IPS-11a (cell line): ENCODE measurements around the gene TSPAN31.
"Not testable (repeated sequence)": the region's sequence is repeated elsewhere in the genome, so short reads cannot be mapped to it uniquely, and the experiment has no call there.

ENCODE experiments used
- H3K4me3 ChIP-seq: one replicate; pipeline ENCODE4 v1.5.1; 2013; ENCODE audit warnings: low read depth, low read length, control low read depth

Gene TSPAN31

DNA sequence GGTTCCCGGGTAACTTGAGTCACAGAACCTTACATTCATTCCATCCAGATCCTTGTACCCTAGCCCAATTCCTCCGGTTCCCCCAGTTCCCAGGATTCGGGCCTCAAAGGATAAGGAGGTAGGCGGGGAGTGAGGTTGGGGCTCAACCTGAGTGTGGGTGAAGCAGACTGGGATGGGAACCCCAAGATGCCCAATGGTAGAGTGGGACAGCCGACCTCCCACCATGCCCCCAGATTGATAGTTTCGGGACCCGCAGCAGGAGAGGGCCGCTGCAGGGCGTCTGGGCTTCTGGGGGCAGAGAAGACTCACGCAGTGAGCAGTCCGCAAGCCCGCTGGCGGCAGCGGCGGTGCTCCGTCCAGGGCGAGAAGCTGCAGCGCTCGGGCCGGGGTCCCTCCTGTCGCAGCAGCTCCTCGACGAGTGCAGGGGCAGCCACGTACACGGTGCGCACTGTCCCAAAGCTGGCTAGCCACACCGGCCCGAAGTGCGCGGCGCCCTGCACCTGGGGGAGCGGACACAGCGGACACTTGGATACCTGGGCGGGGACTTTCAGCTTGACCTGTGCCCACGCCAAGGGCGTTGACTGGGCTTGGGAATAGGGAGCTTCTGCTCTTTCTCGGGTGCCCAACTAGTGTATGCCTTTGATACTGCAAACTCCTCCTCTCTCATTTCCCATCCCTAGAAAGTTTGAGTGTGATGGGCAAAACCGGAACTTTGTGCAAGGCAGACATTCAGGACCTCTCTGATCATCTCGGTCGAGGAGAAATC lies 21.0 kb downstream of the TSPAN31 start:
- H3K4me3 ChIP-seq: peak overlapping the region; percentile 42

- H3K4me3 ChIP-seq: no peak within 1 kb of the TSS
Observed at GRCh38 chr12:57766464-57767304, 21.8 kb downstream of the TSPAN31 start, which contains the start of gene CYP27B1. TSS of gene CYP27B1 (minus strand) at chr12:57767078. CDS start at chr12:57767041, 37 bp downstream.

GRCh38 chr12:57767305-57767698 lies 22.5 kb downstream of the TSPAN31 start:
- H3K4me3 ChIP-seq: no peak overlapping the region

GRCh38 chr12:57767876-57768275 lies 23.0 kb downstream of the TSPAN31 start:
- no peak overlapping the region for H3K4me3 ChIP-seq

DNA sequence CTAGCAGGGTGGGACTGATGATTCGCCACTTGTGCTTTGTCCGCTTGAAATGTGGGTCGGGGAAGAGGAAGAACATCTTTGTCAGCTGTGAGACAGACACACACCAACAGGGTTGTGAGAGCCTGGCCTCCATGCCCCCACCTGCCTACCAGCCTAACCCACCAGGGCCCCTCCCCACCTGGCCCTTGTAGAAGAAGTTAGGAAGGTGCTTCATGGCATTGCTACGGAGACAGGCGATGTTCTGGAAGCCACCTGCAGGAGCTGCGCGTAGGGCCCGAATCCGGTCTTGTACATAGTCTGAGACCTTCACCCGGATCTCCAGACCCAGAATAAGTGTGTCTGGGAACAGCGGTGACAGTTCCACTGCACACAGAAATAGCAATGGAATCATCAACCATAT lies 24.8 kb downstream of the TSPAN31 start:
- no peak overlapping the region for H3K4me3 ChIP-seq

DNA sequence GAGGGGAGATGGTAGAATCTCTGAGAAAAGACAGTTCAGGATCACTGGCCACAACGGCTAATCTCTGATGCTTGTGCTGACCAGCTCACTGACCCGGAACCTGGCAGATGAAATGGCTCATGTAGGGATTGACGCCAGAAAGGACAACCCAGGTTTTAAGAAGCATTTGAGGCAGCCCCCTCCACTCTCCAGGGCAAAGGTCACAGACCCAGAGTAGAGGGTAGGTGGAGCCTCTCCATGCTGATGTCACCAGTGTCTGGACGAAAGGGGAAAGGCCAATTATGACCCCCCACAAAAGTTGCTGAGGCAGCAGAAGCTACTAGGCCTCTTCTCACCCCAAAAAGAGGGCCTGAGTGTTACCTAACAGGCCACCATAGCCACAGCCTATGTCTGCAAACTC lies 25.9 kb downstream of the TSPAN31 start:
- peak overlapping the region; percentile 100 for H3K4me3 ChIP-seq

GRCh38 chr12:57771236-57771872 lies 26.5 kb downstream of the TSPAN31 start:
- H3K4me3 ChIP-seq: peak overlapping the region; percentile 100

GRCh38 chr12:57771873-57772428 lies 27.1 kb downstream of the TSPAN31 start, which contains the start of gene METTL1:
TSS of gene METTL1 (minus strand) at chr12:57772105. CDS start at chr12:57772083, 22 bp downstream.
- peak within 1 kb of the TSS; percentile 100 for H3K4me3 ChIP-seq

GRCh38 chr12:57772429-57773322 lies 27.8 kb downstream of the TSPAN31 start, which contains the start of gene EEF1AKMT3:
TSS of gene EEF1AKMT3 (plus strand) at chr12:57772614. CDS start at chr12:57772725, 111 bp downstream.
- peak within 1 kb of the TSS; percentile 100 for H3K4me3 ChIP-seq

DNA sequence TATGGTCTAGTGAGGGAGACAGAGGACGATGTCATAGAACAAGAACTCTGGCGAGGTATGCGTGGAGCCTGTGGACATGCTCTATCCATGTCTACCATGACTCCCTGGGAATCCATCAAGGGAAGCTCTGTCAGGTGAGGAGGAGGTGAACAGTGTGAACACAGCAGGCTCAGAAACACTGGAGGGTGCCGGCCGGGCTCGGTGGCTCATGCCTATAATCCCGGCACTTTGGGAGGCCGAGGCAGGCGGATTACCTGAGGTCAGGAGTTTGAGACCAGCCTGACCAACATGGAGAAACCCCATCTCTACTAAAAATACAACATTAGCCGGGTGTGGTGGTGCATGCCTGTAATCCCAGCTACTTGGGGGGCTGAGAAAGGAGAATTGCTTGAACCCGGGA lies 29.8 kb downstream of the TSPAN31 start:
- H3K4me3 ChIP-seq: not testable (repeated sequence)

GRCh38 chr12:57775044-57775443 lies 30.2 kb downstream of the TSPAN31 start:
- no peak overlapping the region for H3K4me3 ChIP-seq

DNA sequence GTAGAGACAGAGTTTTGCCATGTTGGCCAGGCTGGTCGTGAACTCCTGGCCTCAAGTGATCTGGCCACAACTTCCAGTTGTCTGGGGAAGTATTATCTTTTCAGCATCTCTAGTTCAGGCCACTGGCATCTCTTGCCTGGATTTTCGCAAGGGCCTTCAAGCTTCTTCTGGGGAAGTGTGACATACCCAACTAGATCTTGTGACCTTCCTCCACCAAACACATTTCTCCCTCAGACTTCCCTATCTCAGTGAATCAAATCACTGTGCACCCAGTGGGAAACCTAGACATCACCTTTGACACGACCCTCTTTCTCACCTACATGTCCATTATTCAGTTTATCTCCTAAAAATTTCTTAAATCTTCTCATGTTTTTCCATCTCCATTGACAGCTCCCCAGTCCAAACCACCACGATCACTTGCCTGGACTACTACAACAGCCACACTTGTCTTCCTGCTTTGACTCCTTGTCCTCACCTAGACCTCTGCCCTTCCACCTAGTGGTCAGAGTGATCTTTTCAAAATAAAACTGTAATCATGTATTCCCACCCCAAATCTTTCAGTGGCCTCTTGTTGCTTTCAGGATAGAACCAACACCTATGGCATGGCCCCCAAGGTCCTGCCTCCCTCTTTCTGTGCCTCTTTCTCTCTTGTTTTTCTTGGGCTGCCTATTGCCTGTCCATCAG lies 30.9 kb downstream of the TSPAN31 start:
- H3K4me3 ChIP-seq: no peak overlapping the region

DNA sequence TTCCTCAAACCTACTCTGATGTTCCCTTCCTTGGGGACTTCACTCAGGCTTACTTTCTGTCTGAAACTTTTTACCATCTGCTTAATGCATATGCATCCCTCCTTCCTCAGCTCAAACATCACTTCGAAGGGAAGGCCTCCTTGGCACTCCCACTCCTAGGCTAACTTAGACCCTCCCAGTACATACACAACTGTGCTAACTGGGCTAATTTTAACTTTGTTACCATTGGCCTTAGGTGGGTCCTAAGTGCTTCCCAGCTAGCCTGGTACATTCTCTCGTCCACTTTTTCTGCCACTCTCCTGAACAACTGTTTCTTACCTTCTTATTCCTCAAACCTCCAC lies 31.4 kb downstream of the TSPAN31 start:
- no peak overlapping the region for H3K4me3 ChIP-seq

DNA sequence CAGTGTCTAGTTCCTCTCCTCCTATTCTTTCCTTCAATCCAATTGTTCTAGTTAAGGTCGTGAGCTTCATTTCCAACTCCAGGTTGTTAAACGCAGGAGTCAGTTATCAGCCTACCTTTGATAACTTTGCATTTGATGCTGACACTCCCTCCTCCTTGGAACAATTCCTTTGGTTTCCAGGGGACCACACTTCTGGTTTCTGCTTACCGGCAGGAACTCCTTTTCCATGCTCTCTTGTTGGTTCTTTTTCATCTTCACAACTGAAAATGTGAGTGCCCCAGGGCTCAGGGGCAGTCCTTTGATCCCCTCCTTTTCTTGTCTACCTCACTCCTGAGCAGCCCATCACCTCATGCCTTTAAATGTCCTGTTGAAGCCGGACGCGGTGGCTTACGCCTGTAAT lies 32.5 kb downstream of the TSPAN31 start:
- no peak overlapping the region for H3K4me3 ChIP-seq

GRCh38 chr12:57777911-57778310 lies 33.1 kb downstream of the TSPAN31 start:
- no peak overlapping the region for H3K4me3 ChIP-seq

DNA sequence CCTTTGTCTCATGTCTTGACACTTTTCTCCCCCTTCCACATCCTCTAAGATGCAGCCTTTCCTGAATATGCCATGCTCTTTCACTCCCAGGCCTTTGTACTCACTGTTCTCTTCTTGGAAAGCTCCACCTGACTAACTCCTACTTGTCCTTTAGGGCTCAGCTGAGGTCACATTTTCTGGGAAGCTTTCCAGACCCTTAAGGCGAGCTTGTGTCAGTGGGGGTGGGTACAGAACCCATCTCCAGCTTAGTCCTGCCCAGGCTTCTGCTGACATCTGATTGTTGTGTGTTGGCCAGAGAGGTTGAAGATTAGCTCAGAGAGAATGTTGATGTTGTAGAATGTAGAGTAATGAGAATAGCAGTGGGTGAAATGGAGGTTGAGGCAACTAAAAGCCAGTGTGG lies 34.9 kb downstream of the TSPAN31 start:
- no peak overlapping the region for H3K4me3 ChIP-seq

- no peak overlapping the region for H3K4me3 ChIP-seq
Observed at GRCh38 chr12:57780284-57780897, 35.6 kb downstream of the TSPAN31 start.

- H3K4me3 ChIP-seq: no peak overlapping the region
Observed at GRCh38 chr12:57781244-57781643, 36.4 kb downstream of the TSPAN31 start.

GRCh38 chr12:57781801-57782200 lies 37.0 kb downstream of the TSPAN31 start:
- no peak overlapping the region for H3K4me3 ChIP-seq
